ENCODE measurements around the gene TM7SF2.

GRCh38 chr11:65109231-65110198, 2.2 kb upstream of the TM7SF2 start:
- no peak for TF ChIP-seq CTCF (IDR thresholded peaks at IDR 0.05; ENCODE audit: borderline replicate concordance, extremely low read depth, low read length, poor library complexity, severe bottlenecking)
- no peak for TF ChIP-seq EZH2 (IDR thresholded peaks at IDR 0.05; ENCODE audit: borderline replicate concordance, low read depth, low read length, severe bottlenecking)
